HCT116 (cell line): ENCODE measurements around the gene ZSWIM6. TPM values are rescaled to one million over a fixed set of nuclear protein-coding genes. Genes with fewer than 3 reads are reported as not detected.

Experiments
- ATAC-seq: fragments of 200-7000 bp; cut with Tn5 transposase; 2 replicates; pipeline ENCODE4 v1.9.1; 2020; ENCODE audit warnings: mild to moderate bottlenecking, moderate library complexity
- BruUV-seq: library from RNA; stranded (reverse); fragments of 400-500 nt; replicated peaks from 2 replicates; lab custom pipeline; 2021; lab: Mats Ljungman, UMichigan
- CTCF ChIA-PET: fragments of 300-600 bp; sonication (Branson Sonifier 250); formaldehyde crosslinking; loops from one replicate; lab custom pipeline; 2021; ENCODE audit warnings: antibody characterized with exemption; lab: Charles Lee
- POLR2A ChIA-PET: fragments of 300-600, 350-600 bp; sonication (Branson Sonifier 250); formaldehyde crosslinking; loops from one replicate; lab custom pipeline; 2021; ENCODE audit warnings: antibody characterized with exemption; lab: Charles Lee
- RAD21 ChIA-PET, 2 experiments: fragments of 300-600 bp; sonication (Branson Sonifier 250); formaldehyde crosslinking; loops; one replicate each; lab custom pipeline; 2023; ENCODE audit warnings: low total read pairs in 2 of 2; ENCODE audit not compliant: uncharacterized antibody in 2 of 2, unreplicated experiment in 2 of 2, low non-redundant PET in 1 of 2; lab: Charles Lee
- DNase-seq: peaks from one replicate; pipeline ENCODE4 v3.0.0-alpha.2; 2010; ENCODE audit warnings: low read depth, low spot score
- H2AFZ ChIP-seq: fragments of 200-600 bp; shearing (Covaris generic), sonication (generic); 2 replicates; pipeline ENCODE4 v1.6.1; 2017; ENCODE audit warnings: low read depth, mixed run types, mixed read lengths, antibody characterized with exemption, low read length; ENCODE audit not compliant: poor library complexity, severe bottlenecking
- H3K27ac ChIP-seq: 2 replicates; pipeline ENCODE4 v1.5.1; 2012; ENCODE audit warnings: low read depth, low read length
- H3K27me3 ChIP-seq: fragments of 200-600 bp; sonication (generic); 2 replicates; pipeline ENCODE4 v1.6.1; 2016; ENCODE audit warnings: mixed run types, low read length, mixed read lengths; ENCODE audit not compliant: insufficient read depth
- H3K36me3 ChIP-seq, 2 experiments: fragments of 200-500 bp in 1 of 2; fragments of 200-600 bp in 1 of 2; sonication (Bioruptor generic) in 1 of 2; sonication (generic) in 1 of 2; 2 replicates each; pipeline versions ENCODE4 v1.5.1 to v1.6.1; 2014 to 2016; ENCODE audit warnings: low read length in 2 of 2, inconsistent platforms in 1 of 2, mixed read lengths in 1 of 2, mixed run types in 1 of 2; ENCODE audit not compliant: insufficient read depth in 2 of 2, control insufficient read depth in 1 of 2
- H3K4me1 ChIP-seq, 2 experiments: fragments of 200-600 bp in 1 of 2; sonication (generic) in 1 of 2; 2 replicates each; pipeline versions ENCODE4 v1.5.1 to v1.6.1; 2012 to 2017; ENCODE audit warnings: low read length in 2 of 2, inconsistent platforms in 1 of 2, mild to moderate bottlenecking in 1 of 2, mixed read lengths in 1 of 2, mixed run types in 1 of 2, moderate library complexity in 1 of 2; ENCODE audit not compliant: insufficient read depth in 2 of 2, control insufficient read depth in 1 of 2
- H3K4me2 ChIP-seq: fragments of 200-600 bp; sonication (generic); 2 replicates; pipeline ENCODE4 v1.6.1; 2017; ENCODE audit warnings: mixed run types, low read length, mixed read lengths
- H3K4me3 ChIP-seq, 2 experiments: fragments of 200-600 bp in 1 of 2; sonication (generic) in 1 of 2; replicated peaks in 1 of 2; 2 replicates each; pipeline ENCODE4 v1.5.1; 2011 to 2016; ENCODE audit warnings: low read length in 2 of 2, control low read depth in 1 of 2, low read depth in 1 of 2, mild to moderate bottlenecking in 1 of 2, mixed read lengths in 1 of 2, mixed run types in 1 of 2
- H3K79me2 ChIP-seq: fragments of 200-600 bp; sonication (generic); 2 replicates; pipeline ENCODE4 v1.6.1; 2017; ENCODE audit warnings: mild to moderate bottlenecking, mixed run types, low read length, moderate library complexity, mixed read lengths; ENCODE audit not compliant: insufficient read depth
- H3K9ac ChIP-seq: fragments of 200-600 bp; sonication (generic); 2 replicates; pipeline ENCODE4 v1.6.1; 2016; ENCODE audit warnings: low read length, mixed read lengths
- H3K9me2 ChIP-seq: fragments of 200-600 bp; sonication (generic), shearing (Covaris generic); 2 replicates; pipeline ENCODE4 v1.6.1; 2017; ENCODE audit warnings: mixed run types, mild to moderate bottlenecking, moderate library complexity; ENCODE audit not compliant: insufficient read depth
- H3K9me3 ChIP-seq, 2 experiments: fragments of 200-500 bp in 1 of 2; fragments of 200-600 bp in 1 of 2; sonication (Bioruptor generic) in 1 of 2; sonication (generic) in 1 of 2; 2 replicates each; pipeline ENCODE4 v1.6.1; 2014 to 2017; ENCODE audit warnings: low read length in 2 of 2, mixed read lengths in 2 of 2, inconsistent platforms in 1 of 2, low read depth in 1 of 2, mild to moderate bottlenecking in 1 of 2, mixed run types in 1 of 2, moderate library complexity in 1 of 2; ENCODE audit not compliant: control insufficient read depth in 1 of 2, insufficient read depth in 1 of 2
- H4K20me1 ChIP-seq: fragments of 200-600 bp; sonication (generic), shearing (Covaris generic); 2 replicates; pipeline ENCODE4 v1.6.1; 2017; ENCODE audit warnings: mixed run types, mild to moderate bottlenecking, moderate library complexity; ENCODE audit not compliant: insufficient read depth
- CBX3 ChIP-seq: IDR thresholded peaks from 2 replicates; pipeline ENCODE4 v1.6.1; 2012; ENCODE audit warnings: low read depth
- CEBPB ChIP-seq: IDR thresholded peaks from 2 replicates; pipeline ENCODE4 v1.6.1; 2012; ENCODE audit warnings: low read depth
- ELF1 ChIP-seq: IDR thresholded peaks from 2 replicates; pipeline ENCODE4 v1.6.1; 2012; ENCODE audit warnings: low read depth, borderline replicate concordance
- EZH2 ChIP-seq: fragments of 200-600 bp; sonication (generic); IDR thresholded peaks from 2 replicates; pipeline ENCODE4 v1.6.1; 2017; ENCODE audit warnings: antibody characterized with exemption, mixed run types
- EZH2phosphoT487 ChIP-seq: fragments of 200-600 bp; IDR thresholded peaks from 2 replicates; pipeline ENCODE4 v1.6.1; 2018; ENCODE audit warnings: antibody characterized with exemption, borderline replicate concordance
- JUND ChIP-seq: IDR thresholded peaks from 2 replicates; pipeline ENCODE4 v1.6.1; 2012
- MAX ChIP-seq: IDR thresholded peaks from 2 replicates; pipeline ENCODE4 v1.6.1; 2012
- POLR2A ChIP-seq: IDR thresholded peaks from 2 replicates; pipeline ENCODE4 v1.7.0; 2011; ENCODE audit warnings: borderline replicate concordance; ENCODE audit not compliant: insufficient read depth, insufficient read length; ENCODE audit errors: extremely low read depth
- POLR2AphosphoS5 ChIP-seq: IDR thresholded peaks from 2 replicates; pipeline ENCODE4 v1.6.1; 2011; ENCODE audit warnings: mild to moderate bottlenecking, low read depth, low read length, moderate library complexity
- REST ChIP-seq: IDR thresholded peaks from 2 replicates; pipeline ENCODE4 v1.6.1; 2012; ENCODE audit warnings: low read depth
- SIN3A ChIP-seq: IDR thresholded peaks from 2 replicates; pipeline ENCODE4 v1.6.1; 2012; ENCODE audit warnings: low read depth
- SP1 ChIP-seq: IDR thresholded peaks from 2 replicates; pipeline ENCODE4 v1.6.1; 2012; ENCODE audit warnings: low read depth
- TCF7L2 ChIP-seq: IDR thresholded peaks from 2 replicates; pipeline ENCODE4 v1.7.0; 2011; ENCODE audit warnings: borderline replicate concordance, inconsistent platforms; ENCODE audit not compliant: insufficient read depth, insufficient read length; ENCODE audit errors: extremely low read depth
- ZFX ChIP-seq: fragments of 450-650 bp; IDR thresholded peaks from 2 replicates; pipeline ENCODE4 v1.6.1; 2017
- ZNF274 ChIP-seq: fragments of 200-500 bp; sonication (Bioruptor generic); IDR thresholded peaks from 2 replicates; pipeline ENCODE4 v1.6.1; 2014; ENCODE audit warnings: mild to moderate bottlenecking, low read depth, low read length, inconsistent platforms
- intact Hi-C: fragments of 100-400 bp; cut with micrococcal nuclease; formaldehyde crosslinking; loops from 2 replicates; pipeline ENCODE4 v1.10.0; 2022
- total RNA-seq: library from RNA; stranded (reverse); gene quantifications from one replicate; pipeline ENCODE4 v1.2.1, GENCODE V29; 2021; ENCODE audit not compliant: unreplicated experiment
- TF ChIP-seq, protein P1 (sequence below): IDR thresholded peaks from 2 replicates; pipeline ENCODE4 v1.6.1; 2012
- TF ChIP-seq, protein P2 (sequence below), 3 experiments: fragments of 200-600 bp in 1 of 3; sonication (generic) in 1 of 3; IDR thresholded peaks in 2 of 3; conservative IDR thresholded peaks in 1 of 3; 2 replicates each; pipeline ENCODE4 v1.5.1; 2012 to 2017; ENCODE audit warnings: low read depth in 2 of 3, low read length in 2 of 3, antibody characterized with exemption in 1 of 3, borderline replicate concordance in 1 of 3, control low read depth in 1 of 3, mild to moderate bottlenecking in 1 of 3, mixed read lengths in 1 of 3, mixed run types in 1 of 3, moderate library complexity in 1 of 3; ENCODE audit not compliant: insufficient read depth in 1 of 3

ZSWIM6 gene
- total RNA-seq, 1 experiment from 2014 or later = 7.4 TPM

DNA sequence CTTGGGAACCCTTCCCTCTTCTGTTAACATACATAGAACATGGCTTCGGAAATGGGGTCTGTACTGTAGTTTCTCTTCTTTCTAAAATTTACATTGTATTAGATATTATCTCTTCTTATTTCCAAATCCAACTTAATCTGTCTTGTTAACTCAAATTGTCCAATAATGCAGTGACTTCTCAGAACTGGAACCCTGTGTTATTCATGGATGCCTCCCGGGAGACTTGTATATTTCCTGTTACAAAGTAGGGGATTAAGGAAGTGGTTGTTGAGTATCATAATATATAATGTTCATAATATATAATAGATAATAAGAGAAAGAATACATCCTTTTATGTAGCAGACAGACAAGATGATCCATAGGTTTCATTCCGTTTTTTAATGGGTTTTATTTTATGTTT is 128.4 kb downstream of the ZSWIM6 start:
- H3K79me2 ChIP-seq = peaks cover 24% of the 10 kb centered on the region
- no peaks in the 10 kb centered on the region for H3K9me3 ChIP-seq
- TF ChIP-seq SIN3A (no peak), REST (no peak), ELF1 (no peak)
- RAD21 ChIA-PET = no interaction called here
- no peak overlapping the region for H3K4me2 ChIP-seq
- intact Hi-C loops = no loop called here
- BruUV-seq = no TSS peak
- no peak overlapping the region for H3K9ac ChIP-seq
- CTCF ChIA-PET = no interaction called here
- no peaks in the 10 kb centered on the region for H4K20me1 ChIP-seq
- POLR2A ChIA-PET = no interaction called here
- H3K9me2 ChIP-seq = no peaks in the 10 kb centered on the region
- DNase-seq = no peak
- ATAC-seq = no peak
- no peak overlapping the region for H3K27ac ChIP-seq
- H2AFZ ChIP-seq = no peak overlapping the region
- H3K36me3 ChIP-seq = no peaks in the 10 kb centered on the region
- H3K4me3 ChIP-seq = no peak overlapping the region
- H3K4me1 ChIP-seq = no peaks in the 10 kb centered on the region
- no peaks in the 10 kb centered on the region for H3K27me3 ChIP-seq

GRCh38 chr5:61461417-61461816 is 129.4 kb downstream of the ZSWIM6 start:
- no peaks in the 10 kb centered on the region for H3K9me3 ChIP-seq
- peaks cover 21% of the 10 kb centered on the region for H3K79me2 ChIP-seq
- H3K27ac ChIP-seq = no peak overlapping the region
- intact Hi-C loops = no loop called here
- BruUV-seq = no TSS peak
- no peaks in the 10 kb centered on the region for H3K9me2 ChIP-seq
- H3K9ac ChIP-seq = no peak overlapping the region
- H3K4me3 ChIP-seq = no peak overlapping the region
- no peaks in the 10 kb centered on the region for H3K4me1 ChIP-seq
- no peak overlapping the region for H2AFZ ChIP-seq
- ATAC-seq (no peak), DNase-seq (no peak)
- no peak overlapping the region for H3K4me2 ChIP-seq
- no peaks in the 10 kb centered on the region for H3K36me3 ChIP-seq
- no peaks in the 10 kb centered on the region for H4K20me1 ChIP-seq
- ChIA-PET CTCF (no interaction called here), POLR2A (no interaction called here), RAD21 (no interaction called here)
- H3K27me3 ChIP-seq = no peaks in the 10 kb centered on the region
- TF ChIP-seq EZH2phosphoT487 (no peak), TCF7L2 (no peak), SP1 (no peak), CEBPB (no peak), ZFX (no peak), ELF1 (no peak), POLR2A (no peak), EZH2 (no peak), JUND (no peak), POLR2AphosphoS5 (no peak), MAX (no peak), ZNF274 (no peak), SIN3A (no peak), CBX3 (no peak)
- TF ChIP-seq, protein P1, sequence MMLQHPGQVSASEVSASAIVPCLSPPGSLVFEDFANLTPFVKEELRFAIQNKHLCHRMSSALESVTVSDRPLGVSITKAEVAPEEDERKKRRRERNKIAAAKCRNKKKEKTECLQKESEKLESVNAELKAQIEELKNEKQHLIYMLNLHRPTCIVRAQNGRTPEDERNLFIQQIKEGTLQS = no peak
- TF ChIP-seq, protein P2, sequence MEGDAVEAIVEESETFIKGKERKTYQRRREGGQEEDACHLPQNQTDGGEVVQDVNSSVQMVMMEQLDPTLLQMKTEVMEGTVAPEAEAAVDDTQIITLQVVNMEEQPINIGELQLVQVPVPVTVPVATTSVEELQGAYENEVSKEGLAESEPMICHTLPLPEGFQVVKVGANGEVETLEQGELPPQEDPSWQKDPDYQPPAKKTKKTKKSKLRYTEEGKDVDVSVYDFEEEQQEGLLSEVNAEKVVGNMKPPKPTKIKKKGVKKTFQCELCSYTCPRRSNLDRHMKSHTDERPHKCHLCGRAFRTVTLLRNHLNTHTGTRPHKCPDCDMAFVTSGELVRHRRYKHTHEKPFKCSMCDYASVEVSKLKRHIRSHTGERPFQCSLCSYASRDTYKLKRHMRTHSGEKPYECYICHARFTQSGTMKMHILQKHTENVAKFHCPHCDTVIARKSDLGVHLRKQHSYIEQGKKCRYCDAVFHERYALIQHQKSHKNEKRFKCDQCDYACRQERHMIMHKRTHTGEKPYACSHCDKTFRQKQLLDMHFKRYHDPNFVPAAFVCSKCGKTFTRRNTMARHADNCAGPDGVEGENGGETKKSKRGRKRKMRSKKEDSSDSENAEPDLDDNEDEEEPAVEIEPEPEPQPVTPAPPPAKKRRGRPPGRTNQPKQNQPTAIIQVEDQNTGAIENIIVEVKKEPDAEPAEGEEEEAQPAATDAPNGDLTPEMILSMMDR (IDR thresholded peaks at IDR 0.05 in 2 of 3, conservative IDR thresholded peaks at IDR 0.05 in 1 of 3; ENCODE audit: borderline replicate concordance in 1 of 3, insufficient read depth in 1 of 3, low read depth in 2 of 3, low read length in 2 of 3) = no peak
